ENCODE measurements around the gene RFNG. TPM values are rescaled to one million over a fixed set of nuclear protein-coding genes. Genes with fewer than 3 reads are reported as not detected.

RFNG gene
- total and polyA plus RNA-seq, 2 of the 13 experiments (the other 11 are each of a cell fraction or from before 2014, with no cell fraction given) = 61.4 to 64.0 TPM

- peak; percentile 61; the same call in 1 of the 2 replicates for TF ChIP-seq ZNF605 (CRISPR knock-in tag; IDR thresholded peaks at IDR 0.05)
- 0 out of 2 replicates have a peak, but pooled peaks have one; percentile 30 for TF ChIP-seq ZNF788 (CRISPR knock-in tag; IDR thresholded peaks at IDR 0.05; ENCODE audit: borderline replicate concordance)
- TF ChIP-seq GATAD2A (CRISPR knock-in tag; IDR thresholded peaks at IDR 0.05) = 0 out of 2 replicates have a peak, but pooled peaks have one; percentile 1
- peak; percentile 69; the same call in 1 of the 2 replicates for TF ChIP-seq NKX3-1 (CRISPR knock-in tag; IDR thresholded peaks at IDR 0.05)
- peak; percentile 35 for TF ChIP-seq ZSCAN31 (CRISPR knock-in tag; IDR thresholded peaks at IDR 0.05; ENCODE audit: low read depth)
- TF ChIP-seq ZNF562 (CRISPR knock-in tag; IDR thresholded peaks at IDR 0.05; ENCODE audit: borderline replicate concordance) = no peak
- peak; percentile 40 for TF ChIP-seq MED1 (CRISPR knock-in tag; IDR thresholded peaks at IDR 0.05)
- TF ChIP-seq IRF2 (CRISPR knock-in tag; IDR thresholded peaks at IDR 0.05) = peak; percentile 6
- TF ChIP-seq, protein P1, sequence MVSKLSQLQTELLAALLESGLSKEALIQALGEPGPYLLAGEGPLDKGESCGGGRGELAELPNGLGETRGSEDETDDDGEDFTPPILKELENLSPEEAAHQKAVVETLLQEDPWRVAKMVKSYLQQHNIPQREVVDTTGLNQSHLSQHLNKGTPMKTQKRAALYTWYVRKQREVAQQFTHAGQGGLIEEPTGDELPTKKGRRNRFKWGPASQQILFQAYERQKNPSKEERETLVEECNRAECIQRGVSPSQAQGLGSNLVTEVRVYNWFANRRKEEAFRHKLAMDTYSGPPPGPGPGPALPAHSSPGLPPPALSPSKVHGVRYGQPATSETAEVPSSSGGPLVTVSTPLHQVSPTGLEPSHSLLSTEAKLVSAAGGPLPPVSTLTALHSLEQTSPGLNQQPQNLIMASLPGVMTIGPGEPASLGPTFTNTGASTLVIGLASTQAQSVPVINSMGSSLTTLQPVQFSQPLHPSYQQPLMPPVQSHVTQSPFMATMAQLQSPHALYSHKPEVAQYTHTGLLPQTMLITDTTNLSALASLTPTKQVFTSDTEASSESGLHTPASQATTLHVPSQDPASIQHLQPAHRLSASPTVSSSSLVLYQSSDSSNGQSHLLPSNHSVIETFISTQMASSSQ (IDR thresholded peaks at IDR 0.05; ENCODE audit: low read depth) = no peak
- TF ChIP-seq, protein P1 (CRISPR knock-in tag; IDR thresholded peaks at IDR 0.05; ENCODE audit: borderline replicate concordance) = peak; percentile 51; the same call in 1 of the 2 replicates
- peak; percentile 85; the same call in 1 of the 2 replicates for TF ChIP-seq ZNF550 (CRISPR knock-in tag; IDR thresholded peaks at IDR 0.05; ENCODE audit: borderline replicate concordance)
- TF ChIP-seq ZNF883 (CRISPR knock-in tag; IDR thresholded peaks at IDR 0.05; ENCODE audit: not compliant biosample characterization) = peak; percentile 34
- TF ChIP-seq STAT5B (CRISPR knock-in tag; IDR thresholded peaks at IDR 0.05) = 0 out of 2 replicates have a peak, but pooled peaks have one; percentile 42
- TF ChIP-seq, protein P2, sequence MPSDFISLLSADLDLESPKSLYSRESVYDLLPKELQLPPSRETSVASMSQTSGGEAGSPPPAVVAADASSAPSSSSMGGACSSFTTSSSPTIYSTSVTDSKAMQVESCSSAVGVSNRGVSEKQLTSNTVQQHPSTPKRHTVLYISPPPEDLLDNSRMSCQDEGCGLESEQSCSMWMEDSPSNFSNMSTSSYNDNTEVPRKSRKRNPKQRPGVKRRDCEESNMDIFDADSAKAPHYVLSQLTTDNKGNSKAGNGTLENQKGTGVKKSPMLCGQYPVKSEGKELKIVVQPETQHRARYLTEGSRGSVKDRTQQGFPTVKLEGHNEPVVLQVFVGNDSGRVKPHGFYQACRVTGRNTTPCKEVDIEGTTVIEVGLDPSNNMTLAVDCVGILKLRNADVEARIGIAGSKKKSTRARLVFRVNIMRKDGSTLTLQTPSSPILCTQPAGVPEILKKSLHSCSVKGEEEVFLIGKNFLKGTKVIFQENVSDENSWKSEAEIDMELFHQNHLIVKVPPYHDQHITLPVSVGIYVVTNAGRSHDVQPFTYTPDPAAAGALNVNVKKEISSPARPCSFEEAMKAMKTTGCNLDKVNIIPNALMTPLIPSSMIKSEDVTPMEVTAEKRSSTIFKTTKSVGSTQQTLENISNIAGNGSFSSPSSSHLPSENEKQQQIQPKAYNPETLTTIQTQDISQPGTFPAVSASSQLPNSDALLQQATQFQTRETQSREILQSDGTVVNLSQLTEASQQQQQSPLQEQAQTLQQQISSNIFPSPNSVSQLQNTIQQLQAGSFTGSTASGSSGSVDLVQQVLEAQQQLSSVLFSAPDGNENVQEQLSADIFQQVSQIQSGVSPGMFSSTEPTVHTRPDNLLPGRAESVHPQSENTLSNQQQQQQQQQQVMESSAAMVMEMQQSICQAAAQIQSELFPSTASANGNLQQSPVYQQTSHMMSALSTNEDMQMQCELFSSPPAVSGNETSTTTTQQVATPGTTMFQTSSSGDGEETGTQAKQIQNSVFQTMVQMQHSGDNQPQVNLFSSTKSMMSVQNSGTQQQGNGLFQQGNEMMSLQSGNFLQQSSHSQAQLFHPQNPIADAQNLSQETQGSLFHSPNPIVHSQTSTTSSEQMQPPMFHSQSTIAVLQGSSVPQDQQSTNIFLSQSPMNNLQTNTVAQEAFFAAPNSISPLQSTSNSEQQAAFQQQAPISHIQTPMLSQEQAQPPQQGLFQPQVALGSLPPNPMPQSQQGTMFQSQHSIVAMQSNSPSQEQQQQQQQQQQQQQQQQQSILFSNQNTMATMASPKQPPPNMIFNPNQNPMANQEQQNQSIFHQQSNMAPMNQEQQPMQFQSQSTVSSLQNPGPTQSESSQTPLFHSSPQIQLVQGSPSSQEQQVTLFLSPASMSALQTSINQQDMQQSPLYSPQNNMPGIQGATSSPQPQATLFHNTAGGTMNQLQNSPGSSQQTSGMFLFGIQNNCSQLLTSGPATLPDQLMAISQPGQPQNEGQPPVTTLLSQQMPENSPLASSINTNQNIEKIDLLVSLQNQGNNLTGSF (CRISPR knock-in tag; IDR thresholded peaks at IDR 0.05) = peak; percentile 56; the same call in 1 of the 2 replicates
- 0 out of 2 replicates have a peak, but pooled peaks have one; percentile 92 for TF ChIP-seq ZNF556 (CRISPR knock-in tag; IDR thresholded peaks at IDR 0.05; ENCODE audit: borderline replicate concordance)
- TF ChIP-seq ZBED4 (CRISPR knock-in tag; IDR thresholded peaks at IDR 0.05; ENCODE audit: borderline replicate concordance) = peak; percentile 52; the same call in 1 of the 2 replicates
These were observed 29.2 kb downstream of the RFNG start, which contains the start of gene CENPX (continued) for GRCh38 chr17:82022310-82022980.
